K562 (cell line): ENCODE data around the gene DMD.

Experiments used
- BRD4 ChIP-seq: fragments of 200-600 bp; sonication (generic); IDR thresholded peaks from 2 replicates; pipeline ENCODE4 v1.6.1; 2017; ENCODE audit warnings: inconsistent platforms
- JUN ChIP-seq, 2 experiments: sonication (generic) in 1 of 2; formaldehyde crosslinking in 1 of 2; IDR thresholded peaks; 2 replicates each; pipeline versions ENCODE4 v1.6.1 to v1.8.0; 2012 to 2022; ENCODE audit warnings: borderline replicate concordance in 2 of 2, mild to moderate bottlenecking in 2 of 2, improper control_type of control experiment in 1 of 2, low read depth in 1 of 2, low read length in 1 of 2, missing genetic modification reagents in 1 of 2
- LEF1 ChIP-seq: fragments of 450-650 bp; IDR thresholded peaks from 2 replicates; pipeline ENCODE4 v1.6.1; 2016; ENCODE audit warnings: mild to moderate bottlenecking
- POLR2AphosphoS5 ChIP-seq: IDR thresholded peaks from 2 replicates; pipeline ENCODE4 v1.6.1; 2011; ENCODE audit warnings: mild to moderate bottlenecking, low read depth, low read length, moderate library complexity; ENCODE audit not compliant: control insufficient read depth, insufficient read depth
- RUNX1 ChIP-seq: sonication (generic); IDR thresholded peaks from 2 replicates; pipeline ENCODE4 v1.6.1; 2016; ENCODE audit warnings: antibody characterized with exemption, low read depth
- SIX5 ChIP-seq, 2 experiments: IDR thresholded peaks; 2 replicates each; pipeline ENCODE4 v1.6.1; 2011; ENCODE audit warnings: low read length in 2 of 2, borderline replicate concordance in 1 of 2, low read depth in 1 of 2, mild to moderate bottlenecking in 1 of 2, moderate library complexity in 1 of 2; ENCODE audit not compliant: insufficient read depth in 1 of 2
- TCF3 ChIP-seq: sonication (generic); formaldehyde crosslinking; IDR thresholded peaks from 2 replicates; pipeline ENCODE4 v1.4.0; 2020; ENCODE audit warnings: mild to moderate bottlenecking, missing genetic modification reagents
- TF ChIP-seq, protein P1 (sequence below): sonication (generic); formaldehyde crosslinking; IDR thresholded peaks from 2 replicates; pipeline ENCODE4 v1.8.0; 2022; ENCODE audit warnings: mild to moderate bottlenecking, missing genetic modification reagents, borderline replicate concordance
- TF ChIP-seq, protein P2 (sequence below), 3 experiments: IDR thresholded peaks in 2 of 3; conservative IDR thresholded peaks in 1 of 3; 2 replicates each; pipeline ENCODE4 v1.5.1; 2011 to 2012; ENCODE audit warnings: low read length in 3 of 3, mild to moderate bottlenecking in 3 of 3, control low read depth in 2 of 3, improper control_type of control experiment in 1 of 3, inconsistent platforms in 1 of 3, low read depth in 1 of 3, mixed read lengths in 1 of 3, moderate library complexity in 1 of 3; ENCODE audit not compliant: insufficient read depth in 2 of 3

DNA sequence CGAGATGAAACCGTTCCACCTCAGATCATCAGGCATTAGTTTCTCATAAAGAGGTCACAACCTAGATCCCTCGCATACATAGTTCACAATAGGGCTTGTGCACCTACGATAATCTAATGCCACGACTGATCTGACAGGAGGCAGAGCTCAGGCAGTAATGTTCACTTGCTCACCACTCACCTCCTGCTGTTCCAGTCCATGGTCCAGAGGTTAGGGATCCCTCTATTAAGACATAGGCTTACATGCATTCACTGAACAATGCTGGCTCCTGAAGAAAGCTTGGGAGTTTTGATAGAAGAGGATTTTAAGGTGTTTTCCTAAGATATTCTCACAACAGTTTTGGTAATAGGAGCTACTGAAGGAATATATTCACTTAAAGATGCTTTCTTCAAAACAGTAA lies 1903.4 kb downstream of the DMD start:
- TF ChIP-seq, protein P1, sequence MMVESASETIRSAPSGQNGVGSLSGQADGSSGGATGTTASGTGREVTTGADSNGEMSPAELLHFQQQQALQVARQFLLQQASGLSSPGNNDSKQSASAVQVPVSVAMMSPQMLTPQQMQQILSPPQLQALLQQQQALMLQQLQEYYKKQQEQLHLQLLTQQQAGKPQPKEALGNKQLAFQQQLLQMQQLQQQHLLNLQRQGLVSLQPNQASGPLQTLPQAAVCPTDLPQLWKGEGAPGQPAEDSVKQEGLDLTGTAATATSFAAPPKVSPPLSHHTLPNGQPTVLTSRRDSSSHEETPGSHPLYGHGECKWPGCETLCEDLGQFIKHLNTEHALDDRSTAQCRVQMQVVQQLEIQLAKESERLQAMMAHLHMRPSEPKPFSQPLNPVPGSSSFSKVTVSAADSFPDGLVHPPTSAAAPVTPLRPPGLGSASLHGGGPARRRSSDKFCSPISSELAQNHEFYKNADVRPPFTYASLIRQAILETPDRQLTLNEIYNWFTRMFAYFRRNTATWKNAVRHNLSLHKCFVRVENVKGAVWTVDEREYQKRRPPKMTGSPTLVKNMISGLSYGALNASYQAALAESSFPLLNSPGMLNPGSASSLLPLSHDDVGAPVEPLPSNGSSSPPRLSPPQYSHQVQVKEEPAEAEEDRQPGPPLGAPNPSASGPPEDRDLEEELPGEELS = no peak
- TF ChIP-seq LEF1 = no peak
- TF ChIP-seq RUNX1 = no peak
- TF ChIP-seq SIX5 (IDR thresholded peaks at IDR 0.05; ENCODE audit: borderline replicate concordance in 1 of 2, insufficient read depth in 1 of 2, low read depth in 1 of 2, low read length in 2 of 2) = no peak
- no peak for TF ChIP-seq TCF3 (CRISPR knock-in tag)
- no peak for TF ChIP-seq JUN (IDR thresholded peaks at IDR 0.05; ENCODE audit: borderline replicate concordance, low read depth, low read length)
- TF ChIP-seq JUN (CRISPR knock-in tag; IDR thresholded peaks at IDR 0.05; ENCODE audit: borderline replicate concordance) = no peak
- no peak for TF ChIP-seq POLR2AphosphoS5
- no peak for TF ChIP-seq BRD4
- TF ChIP-seq, protein P2, sequence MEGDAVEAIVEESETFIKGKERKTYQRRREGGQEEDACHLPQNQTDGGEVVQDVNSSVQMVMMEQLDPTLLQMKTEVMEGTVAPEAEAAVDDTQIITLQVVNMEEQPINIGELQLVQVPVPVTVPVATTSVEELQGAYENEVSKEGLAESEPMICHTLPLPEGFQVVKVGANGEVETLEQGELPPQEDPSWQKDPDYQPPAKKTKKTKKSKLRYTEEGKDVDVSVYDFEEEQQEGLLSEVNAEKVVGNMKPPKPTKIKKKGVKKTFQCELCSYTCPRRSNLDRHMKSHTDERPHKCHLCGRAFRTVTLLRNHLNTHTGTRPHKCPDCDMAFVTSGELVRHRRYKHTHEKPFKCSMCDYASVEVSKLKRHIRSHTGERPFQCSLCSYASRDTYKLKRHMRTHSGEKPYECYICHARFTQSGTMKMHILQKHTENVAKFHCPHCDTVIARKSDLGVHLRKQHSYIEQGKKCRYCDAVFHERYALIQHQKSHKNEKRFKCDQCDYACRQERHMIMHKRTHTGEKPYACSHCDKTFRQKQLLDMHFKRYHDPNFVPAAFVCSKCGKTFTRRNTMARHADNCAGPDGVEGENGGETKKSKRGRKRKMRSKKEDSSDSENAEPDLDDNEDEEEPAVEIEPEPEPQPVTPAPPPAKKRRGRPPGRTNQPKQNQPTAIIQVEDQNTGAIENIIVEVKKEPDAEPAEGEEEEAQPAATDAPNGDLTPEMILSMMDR (IDR thresholded peaks at IDR 0.05 in 2 of 3, conservative IDR thresholded peaks at IDR 0.05 in 1 of 3; ENCODE audit: insufficient read depth in 2 of 3, low read depth in 1 of 3, low read length in 3 of 3) = no peak
